Fibroblast of lung (primary cell): ENCODE results near the gene MICAL3. TPM values are rescaled to one million over a fixed set of nuclear protein-coding genes. Genes with fewer than 3 reads are reported as not detected.

Source experiments
- DNase-seq, 2 donors: peaks; one replicate each; pipeline versions ENCODE4 v3.0.0 to v3.0.0-alpha.2; 2010; ENCODE audit warnings: low read depth in 2 of 2
- H2AFZ ChIP-seq: 2 replicates; pipeline ENCODE4 v1.5.1; 2012; ENCODE audit warnings: low read length, control low read depth, inconsistent platforms
- H3K27ac ChIP-seq: 2 replicates; pipeline ENCODE4 v1.5.1; 2011; ENCODE audit warnings: low read length, control low read depth; ENCODE audit not compliant: insufficient read depth
- H3K27me3 ChIP-seq: 2 replicates; pipeline ENCODE4 v1.5.1; 2011; ENCODE audit warnings: mild to moderate bottlenecking, low read length; ENCODE audit not compliant: control insufficient read depth, insufficient read depth
- H3K36me3 ChIP-seq: 2 replicates; pipeline ENCODE4 v1.5.1; 2011; ENCODE audit warnings: low read length; ENCODE audit not compliant: control insufficient read depth, insufficient read depth
- H3K4me1 ChIP-seq: 2 replicates; pipeline ENCODE4 v1.5.1; 2011; ENCODE audit warnings: low read length; ENCODE audit not compliant: control insufficient read depth, insufficient read depth; ENCODE audit errors: extremely low read depth
- H3K4me2 ChIP-seq: 2 replicates; pipeline ENCODE4 v1.5.1; 2011; ENCODE audit warnings: low read length, control low read depth; ENCODE audit not compliant: insufficient read depth; ENCODE audit errors: extremely low read depth
- H3K4me3 ChIP-seq, 4 experiments: fragments of 200-600 bp in 1 of 4; sonication (generic) in 1 of 4; replicated peaks in 1 of 4; 2 replicates each; pipeline ENCODE4 v1.5.1; 2011 to 2016; ENCODE audit warnings: low read length in 4 of 4, low read depth in 3 of 4, mild to moderate bottlenecking in 3 of 4, control low read depth in 2 of 4, inconsistent platforms in 1 of 4, mixed read lengths in 1 of 4; ENCODE audit not compliant: insufficient read depth in 1 of 4; ENCODE audit errors: control extremely low read depth in 1 of 4
- H3K79me2 ChIP-seq: 2 replicates; pipeline ENCODE4 v1.5.1; 2012; ENCODE audit warnings: mild to moderate bottlenecking, low read length, inconsistent platforms; ENCODE audit not compliant: control insufficient read depth, insufficient read depth
- H3K9ac ChIP-seq: 2 replicates; pipeline ENCODE4 v1.5.1; 2011; ENCODE audit warnings: mild to moderate bottlenecking, low read length, control low read depth; ENCODE audit not compliant: insufficient read depth
- H3K9me3 ChIP-seq: 2 replicates; pipeline ENCODE4 v1.5.1; 2012; ENCODE audit warnings: low read depth, low read length; ENCODE audit not compliant: control insufficient read depth, insufficient read depth
- H4K20me1 ChIP-seq: 2 replicates; pipeline ENCODE4 v1.5.1; 2011; ENCODE audit warnings: low read length; ENCODE audit not compliant: control insufficient read depth, insufficient read depth; ENCODE audit errors: extremely low read depth
- EZH2 ChIP-seq: IDR thresholded peaks from 2 replicates; pipeline ENCODE4 v1.5.1; 2012; ENCODE audit warnings: low read length, control low read depth, mild to moderate bottlenecking; ENCODE audit errors: missing control alignments
- polyA plus RNA-seq, 2 donors: library from polyadenylated mRNA; depleted of rRNA in 1 of 2; stranded (reverse) in 1 of 2; unstranded in 1 of 2; fragments of >200 nt; gene quantifications; 2 replicates each; pipeline ENCODE4 v1.2.1, GENCODE V29; 2011 to 2012; ENCODE audit warnings: missing spikeins in 1 of 2
- total RNA-seq: library from RNA; depleted of rRNA; stranded (reverse); fragments of >200 nt; gene quantifications from 2 replicates; pipeline ENCODE4 v1.2.1, GENCODE V29; 2014
- TF ChIP-seq, protein P1 (sequence below), 2 donors: IDR thresholded peaks in 1 of 2; conservative IDR thresholded peaks in 1 of 2; 1 replicate in 1 of 2; 2 replicates in 1 of 2; pipeline ENCODE4 v1.5.1; 2011 to 2012; ENCODE audit warnings: low read length in 2 of 2, control low read depth in 1 of 2, inconsistent platforms in 1 of 2, low read depth in 1 of 2, mild to moderate bottlenecking in 1 of 2

The MICAL3 gene
- total and polyA plus RNA-seq, 2 donors (not counting 1 experiment from before 2014, with no cell fraction given) = 10.8 to 22.6 TPM

DNA sequence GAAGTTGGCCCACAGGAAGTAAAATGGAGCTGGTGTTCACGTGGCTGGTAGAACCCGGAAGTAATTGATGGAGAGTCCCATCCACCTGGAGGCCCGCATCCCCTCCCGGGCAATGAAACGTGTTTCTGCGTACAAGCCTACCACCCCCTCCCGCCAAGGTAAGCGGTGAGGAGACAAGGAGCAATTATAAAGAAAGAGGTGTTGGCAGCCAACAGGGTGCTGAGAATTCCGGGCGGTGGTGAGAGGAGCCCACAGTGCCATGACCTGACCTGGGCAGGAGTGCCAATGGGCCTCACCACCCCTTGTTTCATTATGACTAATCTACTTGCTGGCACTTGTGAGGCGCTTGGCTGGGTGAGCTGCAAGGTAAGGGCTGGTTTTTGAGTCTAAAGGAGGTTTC is 166.3 kb downstream of the MICAL3 start:
- Histone ChIP-seq H2AFZ (no peak overlapping the region), H4K20me1 (no peaks in the 10 kb centered on the region), H3K9ac (no peak overlapping the region), H3K36me3 (no peaks in the 10 kb centered on the region), H3K27me3 (no peaks in the 10 kb centered on the region), H3K27ac (no peak overlapping the region), H3K9me3 (no peaks in the 10 kb centered on the region), H3K79me2 (no peaks in the 10 kb centered on the region), H3K4me2 (no peak overlapping the region), H3K4me3 (no peak overlapping the region), H3K4me1 (no peaks in the 10 kb centered on the region)
- no peak for DNase-seq
- no peak for TF ChIP-seq EZH2
- TF ChIP-seq, protein P1, sequence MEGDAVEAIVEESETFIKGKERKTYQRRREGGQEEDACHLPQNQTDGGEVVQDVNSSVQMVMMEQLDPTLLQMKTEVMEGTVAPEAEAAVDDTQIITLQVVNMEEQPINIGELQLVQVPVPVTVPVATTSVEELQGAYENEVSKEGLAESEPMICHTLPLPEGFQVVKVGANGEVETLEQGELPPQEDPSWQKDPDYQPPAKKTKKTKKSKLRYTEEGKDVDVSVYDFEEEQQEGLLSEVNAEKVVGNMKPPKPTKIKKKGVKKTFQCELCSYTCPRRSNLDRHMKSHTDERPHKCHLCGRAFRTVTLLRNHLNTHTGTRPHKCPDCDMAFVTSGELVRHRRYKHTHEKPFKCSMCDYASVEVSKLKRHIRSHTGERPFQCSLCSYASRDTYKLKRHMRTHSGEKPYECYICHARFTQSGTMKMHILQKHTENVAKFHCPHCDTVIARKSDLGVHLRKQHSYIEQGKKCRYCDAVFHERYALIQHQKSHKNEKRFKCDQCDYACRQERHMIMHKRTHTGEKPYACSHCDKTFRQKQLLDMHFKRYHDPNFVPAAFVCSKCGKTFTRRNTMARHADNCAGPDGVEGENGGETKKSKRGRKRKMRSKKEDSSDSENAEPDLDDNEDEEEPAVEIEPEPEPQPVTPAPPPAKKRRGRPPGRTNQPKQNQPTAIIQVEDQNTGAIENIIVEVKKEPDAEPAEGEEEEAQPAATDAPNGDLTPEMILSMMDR (conservative IDR thresholded peaks at IDR 0.05 in 1 of 2, IDR thresholded peaks at IDR 0.05 in 1 of 2; ENCODE audit: low read depth in 1 of 2, low read length in 2 of 2) = no peak

DNA sequence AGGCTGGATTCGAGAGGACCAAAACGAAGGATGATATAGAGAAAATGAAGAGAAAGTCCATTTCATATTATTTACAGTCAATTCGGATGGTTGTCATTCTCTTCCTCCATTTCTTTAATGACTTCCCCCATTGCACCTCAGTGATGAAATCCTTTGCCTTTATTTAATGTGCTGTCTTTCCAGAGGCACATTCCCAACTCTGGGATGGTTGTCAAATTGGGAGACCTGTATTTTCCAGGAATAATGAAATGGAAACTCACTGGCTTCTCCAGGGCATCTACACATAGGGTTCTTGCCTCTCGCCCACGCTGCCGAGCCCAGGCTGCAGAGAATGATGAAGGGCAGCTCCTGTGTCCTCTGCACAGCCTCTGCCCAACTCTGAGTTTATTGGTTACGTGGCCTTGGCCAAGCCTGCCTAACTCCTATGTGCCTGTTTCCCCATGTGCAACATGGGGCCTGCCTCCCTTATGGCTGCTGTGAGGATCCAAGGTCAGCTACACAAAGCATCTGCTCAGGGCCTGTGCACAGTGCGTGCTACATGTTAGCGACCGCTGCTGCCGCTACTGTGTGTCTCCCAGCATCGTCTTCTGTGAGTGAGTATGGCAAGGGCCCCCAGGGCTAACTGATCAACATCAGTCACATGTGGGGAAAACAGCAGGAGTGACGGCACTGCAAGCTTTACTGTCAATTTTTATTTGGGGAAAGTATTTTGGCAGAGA is 168.6 kb downstream of the MICAL3 start:
- Histone ChIP-seq H3K36me3 (no peaks in the 10 kb centered on the region), H3K79me2 (no peaks in the 10 kb centered on the region), H3K9ac (no peak overlapping the region), H3K4me3 (no peak overlapping the region), H3K4me2 (no peak overlapping the region), H2AFZ (no peak overlapping the region), H4K20me1 (no peaks in the 10 kb centered on the region), H3K27ac (no peak overlapping the region), H3K4me1 (no peaks in the 10 kb centered on the region), H3K27me3 (no peaks in the 10 kb centered on the region), H3K9me3 (no peaks in the 10 kb centered on the region)
- TF ChIP-seq EZH2 = no peak
- TF ChIP-seq, protein P1 (conservative IDR thresholded peaks at IDR 0.05 in 1 of 2, IDR thresholded peaks at IDR 0.05 in 1 of 2; ENCODE audit: low read depth in 1 of 2, low read length in 2 of 2) = no peak
- no peak for DNase-seq

DNA sequence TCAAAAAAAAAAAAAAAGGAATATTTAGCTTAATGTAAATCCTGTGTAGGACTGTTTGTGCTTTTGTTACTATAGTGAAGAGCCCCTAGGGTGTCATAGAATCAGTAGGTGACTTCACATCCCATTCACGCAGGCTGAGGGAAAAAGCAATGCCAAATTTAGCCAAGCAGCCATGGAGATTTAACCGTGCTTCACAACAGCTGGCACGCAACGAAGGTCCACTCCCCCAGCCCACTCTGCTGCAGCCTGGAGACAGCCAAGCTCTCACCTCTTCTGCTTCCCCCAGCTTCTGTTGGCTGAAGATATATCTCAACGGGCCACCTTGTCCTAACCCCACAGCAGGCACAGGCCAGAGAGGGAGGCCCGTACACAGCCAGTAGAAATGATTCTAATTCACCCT is 171.3 kb downstream of the MICAL3 start:
- Histone ChIP-seq H3K4me1 (no peaks in the 10 kb centered on the region), H3K4me2 (no peak overlapping the region), H3K27ac (no peak overlapping the region), H2AFZ (no peak overlapping the region), H4K20me1 (no peaks in the 10 kb centered on the region), H3K27me3 (no peaks in the 10 kb centered on the region), H3K4me3 (no peak overlapping the region), H3K9me3 (no peaks in the 10 kb centered on the region), H3K79me2 (no peaks in the 10 kb centered on the region), H3K36me3 (no peaks in the 10 kb centered on the region), H3K9ac (no peak overlapping the region)
- TF ChIP-seq, protein P1 (conservative IDR thresholded peaks at IDR 0.05 in 1 of 2, IDR thresholded peaks at IDR 0.05 in 1 of 2; ENCODE audit: low read depth in 1 of 2, low read length in 2 of 2) = no peak
- no peak for TF ChIP-seq EZH2
- DNase-seq = no peak
